Peyer's patch (tissue), 4 donors: ENCODE results near the gene MRPL51.
A peak's percentile ranks its signal among the peaks of the same experiment; 100 is the strongest.

Experiments
- POLR2A ChIP-seq, 2 donors: fragments of 450-650 bp; IDR thresholded peaks; one replicate each; pipeline ENCODE4 v1.5.1; 2017; ENCODE audit warnings: antibody characterized with exemption in 2 of 2, mild to moderate bottlenecking in 2 of 2, moderate library complexity in 2 of 2
- TF ChIP-seq, protein P1 (sequence below), 6 experiments: fragments of 450-650 bp in 4 of 6; fragments of 200-600 bp in 2 of 6; sonication (generic) in 1 of 6; IDR thresholded peaks; one replicate each; pipeline ENCODE4 v1.5.1; 2017 to 2019; ENCODE audit warnings: antibody characterized with exemption in 6 of 6, mild to moderate bottlenecking in 3 of 6, moderate library complexity in 1 of 6

DNA sequence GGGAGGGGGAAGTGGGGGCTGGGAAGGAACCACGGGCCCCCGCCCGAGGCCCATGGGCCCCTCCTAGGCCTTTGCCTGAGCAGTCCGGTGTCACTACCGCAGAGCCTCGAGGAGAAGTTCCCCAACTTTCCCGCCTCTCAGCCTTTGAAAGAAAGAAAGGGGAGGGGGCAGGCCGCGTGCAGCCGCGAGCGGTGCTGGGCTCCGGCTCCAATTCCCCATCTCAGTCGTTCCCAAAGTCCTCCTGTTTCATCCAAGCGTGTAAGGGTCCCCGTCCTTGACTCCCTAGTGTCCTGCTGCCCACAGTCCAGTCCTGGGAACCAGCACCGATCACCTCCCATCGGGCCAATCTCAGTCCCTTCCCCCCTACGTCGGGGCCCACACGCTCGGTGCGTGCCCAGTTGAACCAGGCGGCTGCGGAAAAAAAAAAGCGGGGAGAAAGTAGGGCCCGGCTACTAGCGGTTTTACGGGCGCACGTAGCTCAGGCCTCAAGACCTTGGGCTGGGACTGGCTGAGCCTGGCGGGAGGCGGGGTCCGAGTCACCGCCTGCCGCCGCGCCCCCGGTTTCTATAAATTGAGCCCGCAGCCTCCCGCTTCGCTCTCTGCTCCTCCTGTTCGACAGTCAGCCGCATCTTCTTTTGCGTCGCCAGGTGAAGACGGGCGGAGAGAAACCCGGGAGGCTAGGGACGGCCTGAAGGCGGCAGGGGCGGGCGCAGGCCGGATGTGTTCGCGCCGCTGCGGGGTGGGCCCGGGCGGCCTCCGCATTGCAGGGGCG lies 41.0 kb upstream of the MRPL51 start, which contains the start of gene GAPDH:
- TF ChIP-seq, protein P1, sequence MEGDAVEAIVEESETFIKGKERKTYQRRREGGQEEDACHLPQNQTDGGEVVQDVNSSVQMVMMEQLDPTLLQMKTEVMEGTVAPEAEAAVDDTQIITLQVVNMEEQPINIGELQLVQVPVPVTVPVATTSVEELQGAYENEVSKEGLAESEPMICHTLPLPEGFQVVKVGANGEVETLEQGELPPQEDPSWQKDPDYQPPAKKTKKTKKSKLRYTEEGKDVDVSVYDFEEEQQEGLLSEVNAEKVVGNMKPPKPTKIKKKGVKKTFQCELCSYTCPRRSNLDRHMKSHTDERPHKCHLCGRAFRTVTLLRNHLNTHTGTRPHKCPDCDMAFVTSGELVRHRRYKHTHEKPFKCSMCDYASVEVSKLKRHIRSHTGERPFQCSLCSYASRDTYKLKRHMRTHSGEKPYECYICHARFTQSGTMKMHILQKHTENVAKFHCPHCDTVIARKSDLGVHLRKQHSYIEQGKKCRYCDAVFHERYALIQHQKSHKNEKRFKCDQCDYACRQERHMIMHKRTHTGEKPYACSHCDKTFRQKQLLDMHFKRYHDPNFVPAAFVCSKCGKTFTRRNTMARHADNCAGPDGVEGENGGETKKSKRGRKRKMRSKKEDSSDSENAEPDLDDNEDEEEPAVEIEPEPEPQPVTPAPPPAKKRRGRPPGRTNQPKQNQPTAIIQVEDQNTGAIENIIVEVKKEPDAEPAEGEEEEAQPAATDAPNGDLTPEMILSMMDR (IDR thresholded peaks at IDR 0.05) = peak in 1 of 6 experiments; percentile 16
- TF ChIP-seq POLR2A (IDR thresholded peaks at IDR 0.05) = peak; percentile 98 to 99
